GM12874 (cell line): Measurements from ENCODE around the gene ST3GAL5.

Experiments used
- CTCF ChIP-seq: IDR thresholded peaks from 2 replicates; pipeline ENCODE4 v1.5.1; 2011; ENCODE audit warnings: low read depth, mild to moderate bottlenecking, control low read depth, low read length, moderate library complexity; ENCODE audit not compliant: insufficient read depth

ST3GAL5 gene

GRCh38 chr2:85788603-85789002 lies 100.2 kb downstream of the ST3GAL5 start:
- no peak for TF ChIP-seq CTCF

GRCh38 chr2:85787981-85788340 lies 100.8 kb downstream of the ST3GAL5 start:
- no peak for TF ChIP-seq CTCF

GRCh38 chr2:85787282-85787980 lies 101.4 kb downstream of the ST3GAL5 start:
- no peak for TF ChIP-seq CTCF
